ENCODE measurements around the gene B4GALT4.

The B4GALT4 gene

GRCh38 chr3:119240101-119240590 is 532 bp downstream of the B4GALT4 start:
- TF ChIP-seq GATA3 (IDR thresholded peaks at IDR 0.05; ENCODE audit: low read depth, low read length) (no peak), GATA2 (IDR thresholded peaks at IDR 0.05; ENCODE audit: low read depth, low read length) (no peak)

DNA sequence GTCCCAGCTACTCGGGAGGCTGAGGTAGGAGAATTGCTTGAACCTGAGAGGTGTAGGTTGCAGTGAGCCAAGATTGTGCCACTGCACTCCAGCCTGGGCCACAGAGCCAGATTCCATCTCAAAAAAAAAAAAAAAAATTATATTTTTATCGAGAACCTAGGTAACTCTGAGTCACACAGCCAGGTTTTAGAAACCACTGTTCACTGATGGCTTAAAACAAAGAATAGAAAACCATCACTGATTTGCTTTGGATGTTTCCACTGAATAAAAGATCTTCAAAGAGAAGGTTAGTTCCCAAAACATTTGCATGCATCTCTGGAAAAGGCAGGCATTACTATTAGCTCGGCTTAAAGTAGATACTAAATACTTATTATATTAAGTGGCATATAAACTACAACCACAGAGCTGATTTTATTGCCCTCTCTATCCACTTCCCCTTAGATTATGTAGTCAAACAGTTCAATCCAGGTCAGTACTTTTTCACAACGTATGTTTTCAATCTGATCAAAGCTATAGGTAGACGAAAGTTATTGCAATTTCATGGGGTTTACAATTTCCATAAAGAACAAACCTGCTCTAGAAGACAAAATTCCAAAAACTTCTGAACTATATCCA is 1.4 kb downstream of the B4GALT4 start:
- TF ChIP-seq GATA2 (IDR thresholded peaks at IDR 0.05; ENCODE audit: low read depth, low read length) (no peak), GATA3 (IDR thresholded peaks at IDR 0.05; ENCODE audit: low read depth, low read length) (no peak)

- TF ChIP-seq GATA2 (IDR thresholded peaks at IDR 0.05; ENCODE audit: low read depth, low read length) (no peak), GATA3 (IDR thresholded peaks at IDR 0.05; ENCODE audit: low read depth, low read length) (no peak)
Observed at GRCh38 chr3:119238363-119238762, 2.3 kb downstream of the B4GALT4 start.

DNA sequence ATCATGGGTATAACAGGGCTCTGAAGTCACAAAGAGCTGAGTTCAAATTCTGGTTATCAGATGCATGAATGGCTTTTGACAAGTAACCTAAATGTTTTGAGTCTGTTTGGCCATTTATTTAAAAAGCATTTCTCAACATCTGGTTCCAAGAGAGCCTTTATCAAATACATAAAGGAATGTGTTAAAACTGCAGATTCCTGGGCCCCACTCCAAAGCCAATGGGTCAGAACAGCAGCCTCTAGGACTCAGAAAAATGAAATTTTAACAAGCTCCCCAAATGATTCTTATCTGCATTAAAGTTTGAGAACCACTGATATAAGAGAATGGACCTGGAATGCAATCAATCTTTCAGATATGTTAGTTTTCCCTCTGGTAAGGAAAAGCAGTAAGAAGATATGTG is 3.4 kb downstream of the B4GALT4 start:
- TF ChIP-seq GATA2 (IDR thresholded peaks at IDR 0.05; ENCODE audit: low read depth, low read length) (no peak), GATA3 (IDR thresholded peaks at IDR 0.05; ENCODE audit: low read depth, low read length) (no peak)

GRCh38 chr3:119236756-119237155 is 3.9 kb downstream of the B4GALT4 start:
- no peak for TF ChIP-seq GATA2 (IDR thresholded peaks at IDR 0.05; ENCODE audit: low read depth, low read length)
- TF ChIP-seq GATA3 (IDR thresholded peaks at IDR 0.05; ENCODE audit: low read depth, low read length) = no peak

DNA sequence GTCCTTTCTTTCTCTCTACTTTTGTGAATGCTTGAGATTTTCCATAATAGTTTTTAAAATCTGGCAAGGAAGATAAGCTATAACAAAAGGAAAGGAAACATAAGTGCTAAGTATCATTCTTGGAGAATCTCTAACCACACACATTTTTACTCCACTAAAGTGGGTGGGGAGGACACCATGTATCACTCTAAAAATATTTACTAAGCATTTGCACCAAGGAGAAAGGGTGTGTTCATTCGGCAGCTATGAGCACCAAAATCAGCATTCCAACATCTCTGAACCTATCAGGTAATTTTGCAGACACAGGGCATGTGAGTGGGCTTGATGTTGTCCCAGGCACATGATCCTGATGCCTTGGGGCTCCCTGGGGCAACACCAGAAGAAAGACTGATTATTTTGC is 5.5 kb downstream of the B4GALT4 start:
- TF ChIP-seq GATA3 (IDR thresholded peaks at IDR 0.05; ENCODE audit: low read depth, low read length) = no peak
- TF ChIP-seq GATA2 (IDR thresholded peaks at IDR 0.05; ENCODE audit: low read depth, low read length) = no peak

- TF ChIP-seq GATA3 (IDR thresholded peaks at IDR 0.05; ENCODE audit: low read depth, low read length) = no peak
- TF ChIP-seq GATA2 (IDR thresholded peaks at IDR 0.05; ENCODE audit: low read depth, low read length) = no peak
Observed at GRCh38 chr3:119234610-119235009, 6.1 kb downstream of the B4GALT4 start.

- TF ChIP-seq GATA2 (IDR thresholded peaks at IDR 0.05; ENCODE audit: low read depth, low read length) (no peak), GATA3 (IDR thresholded peaks at IDR 0.05; ENCODE audit: low read depth, low read length) (no peak)
Observed at GRCh38 chr3:119230745-119231144, 9.9 kb downstream of the B4GALT4 start.

GRCh38 chr3:119230071-119230470 is 10.6 kb downstream of the B4GALT4 start:
- TF ChIP-seq GATA3 (IDR thresholded peaks at IDR 0.05; ENCODE audit: low read depth, low read length) (no peak), GATA2 (IDR thresholded peaks at IDR 0.05; ENCODE audit: low read depth, low read length) (no peak)

GRCh38 chr3:119229190-119229589 is 11.5 kb downstream of the B4GALT4 start:
- no peak for TF ChIP-seq GATA3 (IDR thresholded peaks at IDR 0.05; ENCODE audit: low read depth, low read length)
- TF ChIP-seq GATA2 (IDR thresholded peaks at IDR 0.05; ENCODE audit: low read depth, low read length) = no peak

DNA sequence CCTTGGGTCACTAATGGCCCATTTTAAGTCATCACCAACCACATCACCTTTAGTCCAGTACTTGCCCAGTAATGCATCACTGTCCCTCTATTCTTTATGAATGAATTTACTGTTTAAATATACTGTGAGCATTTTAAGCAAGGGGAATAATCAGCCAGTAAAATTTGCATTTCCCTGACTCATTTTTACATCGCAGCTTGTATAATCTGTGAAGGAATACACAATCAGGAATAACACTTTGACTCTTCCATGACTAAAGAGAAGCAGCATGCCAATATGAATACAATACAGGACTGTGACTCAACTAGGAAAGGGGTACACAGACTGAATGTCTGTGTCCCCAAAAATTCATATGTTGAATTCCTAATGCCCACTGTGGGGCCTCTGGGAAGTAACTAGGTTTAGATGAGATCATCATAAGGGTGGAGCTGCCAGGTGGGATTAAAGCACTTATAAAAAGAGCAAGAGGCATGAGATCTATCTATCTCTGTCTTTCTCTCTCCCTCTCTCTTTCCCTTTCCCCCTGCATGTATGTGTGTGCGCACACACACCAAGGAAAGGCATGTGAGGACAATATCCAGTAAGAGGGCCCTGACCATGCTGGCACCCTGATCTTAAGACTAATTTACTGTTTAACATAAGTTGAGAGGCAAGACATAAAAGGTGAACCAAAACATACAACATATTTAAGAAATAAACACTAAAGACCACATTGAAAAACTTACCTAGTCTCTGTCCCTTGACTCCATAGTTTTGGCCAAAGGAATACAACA is 12.1 kb downstream of the B4GALT4 start:
- TF ChIP-seq GATA3 (IDR thresholded peaks at IDR 0.05; ENCODE audit: low read depth, low read length) = no peak
- TF ChIP-seq GATA2 (IDR thresholded peaks at IDR 0.05; ENCODE audit: low read depth, low read length) = no peak

DNA sequence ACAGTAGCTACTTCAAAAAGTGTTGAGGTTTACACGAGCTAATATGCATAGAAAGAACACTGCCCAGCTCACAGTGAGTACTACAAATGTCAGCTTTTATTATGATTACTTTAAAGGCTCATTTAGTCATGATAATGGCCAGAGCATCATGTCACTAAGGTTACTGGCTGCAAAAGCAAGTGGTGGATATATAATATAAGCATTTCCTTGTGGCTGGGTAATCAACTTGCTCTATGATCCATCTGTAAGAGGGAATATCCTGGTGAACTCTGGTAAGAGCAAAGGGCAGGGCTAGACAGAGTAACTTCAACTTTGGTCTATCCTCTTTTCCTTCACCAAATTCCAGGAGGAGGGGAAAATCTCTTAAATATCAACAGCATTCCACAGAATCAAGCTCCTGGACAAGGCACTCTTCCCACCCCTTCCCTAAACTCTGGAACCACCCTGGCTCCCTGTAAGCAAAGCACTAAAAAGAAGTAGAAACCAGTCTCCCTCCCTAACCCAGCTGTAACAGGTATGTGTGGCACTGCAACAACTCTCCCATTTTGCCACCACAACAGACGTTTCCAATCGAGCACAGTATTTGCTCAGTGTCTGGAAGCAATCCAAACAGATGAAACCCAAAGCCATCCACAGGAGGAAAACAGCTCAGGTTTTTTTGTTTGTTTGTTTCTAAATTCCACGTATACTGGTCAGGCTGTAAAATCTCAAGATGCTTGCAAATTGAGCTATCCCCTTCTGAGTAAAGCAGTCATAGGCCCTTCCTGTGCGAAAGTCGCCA is 13.4 kb downstream of the B4GALT4 start:
- TF ChIP-seq GATA3 (IDR thresholded peaks at IDR 0.05; ENCODE audit: low read depth, low read length) (no peak), GATA2 (IDR thresholded peaks at IDR 0.05; ENCODE audit: low read depth, low read length) (no peak)

- TF ChIP-seq GATA2 (IDR thresholded peaks at IDR 0.05; ENCODE audit: low read depth, low read length) (no peak), GATA3 (IDR thresholded peaks at IDR 0.05; ENCODE audit: low read depth, low read length) (no peak)
Observed at GRCh38 chr3:119225121-119225520, 15.6 kb downstream of the B4GALT4 start.

DNA sequence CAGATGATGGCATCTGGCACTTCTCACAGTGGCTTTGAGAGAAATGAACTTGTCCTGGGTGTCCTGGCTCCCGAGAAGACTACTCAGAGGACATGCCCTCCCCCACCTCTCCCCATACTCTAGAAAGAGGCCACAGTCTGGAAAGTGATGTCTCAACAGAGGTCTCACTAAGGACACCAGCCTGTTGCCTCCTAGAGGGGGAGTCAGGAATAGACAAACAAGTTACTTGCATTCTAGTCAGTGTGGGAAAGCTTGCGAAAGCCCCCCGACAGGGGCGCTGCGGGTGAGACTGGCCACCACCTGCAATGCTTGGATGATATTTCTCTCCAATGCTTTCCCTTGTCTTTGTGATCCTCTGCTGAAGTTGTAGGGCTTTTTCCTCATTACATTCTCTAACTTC is 17.2 kb downstream of the B4GALT4 start:
- TF ChIP-seq GATA3 (IDR thresholded peaks at IDR 0.05; ENCODE audit: low read depth, low read length) = no peak
- no peak for TF ChIP-seq GATA2 (IDR thresholded peaks at IDR 0.05; ENCODE audit: low read depth, low read length)

All from SH-SY5Y (cell line).